Caki2 (cell line): ENCODE results near the gene MTF1. TPM values are rescaled to one million over a fixed set of nuclear protein-coding genes. Genes with fewer than 3 reads are reported as not detected.
"Not testable (repeated sequence)": the region's sequence is repeated elsewhere in the genome, so short reads cannot be mapped to it uniquely, and the experiment has no call there.

Experiments used
- DNase-seq: peaks from one replicate; pipeline ENCODE4 v3.0.0-alpha.2; 2015; ENCODE audit warnings: low read depth
- in situ Hi-C: cut with HindIII; loops from 2 replicates; pipeline ENCODE4 v1.10.0; 2016; ENCODE audit warnings: low sequenced_read_pairs, low pct_unique_long_range_greater_than_20kb, mixed read lengths
- total RNA-seq: library from RNA; depleted of rRNA; stranded (reverse); fragments of >200 nt; shearing (Covaris generic); gene quantifications from 2 replicates; pipeline ENCODE4 v1.2.3, GENCODE V29; 2014; ENCODE audit warnings: low replicate concordance; rRNA removed

Gene MTF1
- total RNA-seq = 2.5 and 4.1 TPM in 2 replicates

GRCh38 chr1:37859507-37860345, at the start of gene MTF1:
Gene MTF1 (minus strand): TSS chr1:37859592. CDS start chr1:37857658, 1,934 bp downstream.
- in situ Hi-C loops = no loop called here
- DNase-seq = peak; percentile 97

- DNase-seq, in situ Hi-C loops: not testable (repeated sequence)
These were observed 49.1 kb upstream of the MTF1 start for GRCh38 chr1:37908531-37908930.

GRCh38 chr1:37907416-37908125, 48.2 kb upstream of the MTF1 start:
- in situ Hi-C loops, DNase-seq: not testable (repeated sequence)

GRCh38 chr1:37906591-37906990, 47.2 kb upstream of the MTF1 start:
- in situ Hi-C loops, DNase-seq: not testable (repeated sequence)

GRCh38 chr1:37905727-37906126, 46.3 kb upstream of the MTF1 start:
- in situ Hi-C loops = no loop called here
- DNase-seq = peak; percentile 13

- DNase-seq, in situ Hi-C loops: not testable (repeated sequence)
These were observed 44.5 kb upstream of the MTF1 start for GRCh38 chr1:37903921-37904320.

- in situ Hi-C loops = no loop called here
- DNase-seq = no peak
These were observed 43.6 kb upstream of the MTF1 start for GRCh38 chr1:37902983-37903382.

GRCh38 chr1:37901893-37902225, 42.5 kb upstream of the MTF1 start:
- DNase-seq = no peak
- in situ Hi-C loops = no loop called here

- DNase-seq = no peak
- in situ Hi-C loops = no loop called here
These were observed 42.0 kb upstream of the MTF1 start for GRCh38 chr1:37901191-37901892.

- in situ Hi-C loops, DNase-seq: not testable (repeated sequence)
These were observed 38.2 kb upstream of the MTF1 start for GRCh38 chr1:37897563-37897962.

- in situ Hi-C loops = no loop called here
- no peak for DNase-seq
These were observed 34.3 kb upstream of the MTF1 start for GRCh38 chr1:37893673-37894072.

- in situ Hi-C loops = no loop called here
- no peak for DNase-seq
These were observed 33.0 kb upstream of the MTF1 start for GRCh38 chr1:37892151-37893047.

- peak; percentile 32 for DNase-seq
- in situ Hi-C loops = no loop called here
These were observed 31.1 kb upstream of the MTF1 start for GRCh38 chr1:37890378-37891014.

- in situ Hi-C loops = no loop called here
- no peak for DNase-seq
These were observed 28.8 kb upstream of the MTF1 start for GRCh38 chr1:37888022-37888700.

GRCh38 chr1:37884145-37884544, 24.8 kb upstream of the MTF1 start:
- no peak for DNase-seq
- in situ Hi-C loops = no loop called here

GRCh38 chr1:37883671-37884070, 24.3 kb upstream of the MTF1 start:
- in situ Hi-C loops = no loop called here
- DNase-seq = no peak

- in situ Hi-C loops = no loop called here
- DNase-seq = no peak
These were observed 20.5 kb upstream of the MTF1 start for GRCh38 chr1:37879865-37880264.
